ENCODE data around the gene NTM. TPM values are rescaled to one million over a fixed set of nuclear protein-coding genes. Genes with fewer than 3 reads are reported as not detected.

Gene NTM
- total and polyA plus RNA-seq, 5 donors: 35.0 to 148 (median 88.2) TPM

- 65% methylated on average over 6 of the region's 6 CpGs for WGBS
- H3K4me1 ChIP-seq (ENCODE audit: control insufficient read depth, insufficient read depth, low read length): no peaks in the 10 kb centered on the region
- no peak overlapping the region for H3K27ac ChIP-seq (ENCODE audit: low read length)
- H3K27me3 ChIP-seq (ENCODE audit: control insufficient read depth, insufficient read depth): no peaks in the 10 kb centered on the region
- ATAC-seq (no peak), DNase-seq (no peak)
- H3K4me3 ChIP-seq (ENCODE audit: low read length): no peak overlapping the region
- H3K9me3 ChIP-seq (ENCODE audit: control insufficient read depth, low read length): no peaks in the 10 kb centered on the region
- intact Hi-C loops (cut with DNase I): no loop called here
Observed at GRCh38 chr11:132186699-132187098, 816.3 kb downstream of the NTM start.

GRCh38 chr11:132187386-132187785, 817.0 kb downstream of the NTM start:
- ATAC-seq (no peak), DNase-seq (no peak)
- intact Hi-C loops (cut with DNase I): no loop called here
- no peaks in the 10 kb centered on the region for H3K27me3 ChIP-seq (ENCODE audit: control insufficient read depth, insufficient read depth)
- H3K4me1 ChIP-seq (ENCODE audit: control insufficient read depth, insufficient read depth, low read length): no peaks in the 10 kb centered on the region
- 85% methylated on average over 4 of the region's 4 CpGs for WGBS
- no peak overlapping the region for H3K27ac ChIP-seq (ENCODE audit: low read length)
- H3K9me3 ChIP-seq (ENCODE audit: control insufficient read depth, low read length): no peaks in the 10 kb centered on the region
- no peak overlapping the region for H3K4me3 ChIP-seq (ENCODE audit: low read length)

- no peak for ATAC-seq
- 88% methylated on average over 4 of the region's 4 CpGs for WGBS
- intact Hi-C loops (cut with DNase I): no loop called here
Observed at GRCh38 chr11:132187814-132188213, 817.4 kb downstream of the NTM start.

GRCh38 chr11:132196928-132197327, 826.5 kb downstream of the NTM start:
- H3K27ac ChIP-seq (ENCODE audit: low read length): no peak overlapping the region
- WGBS: 92% methylated on average over 1 of the region's 1 CpG
- intact Hi-C loops (cut with DNase I): no loop called here

More at GRCh38 chr11:132187814-132188213, 817.4 kb downstream of the NTM start:
- no peak for DNase-seq
- Histone ChIP-seq H3K27me3 (ENCODE audit: control insufficient read depth, insufficient read depth) (no peaks in the 10 kb centered on the region), H3K27ac (ENCODE audit: low read length) (no peak overlapping the region), H3K4me3 (ENCODE audit: low read length) (no peak overlapping the region), H3K9me3 (ENCODE audit: control insufficient read depth, low read length) (no peaks in the 10 kb centered on the region), H3K4me1 (ENCODE audit: control insufficient read depth, insufficient read depth, low read length) (no peaks in the 10 kb centered on the region)

GRCh38 chr11:132200353-132200936, 830.0 kb downstream of the NTM start:
- Histone ChIP-seq H3K4me3 (ENCODE audit: low read length) (no peak overlapping the region), H3K9me3 (ENCODE audit: control insufficient read depth, low read length) (no peaks in the 10 kb centered on the region), H3K4me1 (ENCODE audit: control insufficient read depth, insufficient read depth, low read length) (no peaks in the 10 kb centered on the region), H3K27me3 (ENCODE audit: control insufficient read depth, insufficient read depth) (no peaks in the 10 kb centered on the region), H3K27ac (ENCODE audit: low read length) (no peak overlapping the region)
- intact Hi-C loops (cut with DNase I): no loop called here
- WGBS: 70% methylated on average over 6 of the region's 6 CpGs
- ATAC-seq (no peak), DNase-seq (no peak)

More at GRCh38 chr11:132196928-132197327, 826.5 kb downstream of the NTM start:
- Histone ChIP-seq H3K4me1 (ENCODE audit: control insufficient read depth, insufficient read depth, low read length) (no peaks in the 10 kb centered on the region), H3K4me3 (ENCODE audit: low read length) (no peak overlapping the region), H3K9me3 (ENCODE audit: control insufficient read depth, low read length) (no peaks in the 10 kb centered on the region), H3K27me3 (ENCODE audit: control insufficient read depth, insufficient read depth) (no peaks in the 10 kb centered on the region)
- ATAC-seq (no peak), DNase-seq (no peak)

GRCh38 chr11:132202621-132203020, 832.2 kb downstream of the NTM start:
- ATAC-seq: no peak
- Histone ChIP-seq H3K4me3 (ENCODE audit: low read length) (no peak overlapping the region), H3K9me3 (ENCODE audit: control insufficient read depth, low read length) (no peaks in the 10 kb centered on the region), H3K27ac (ENCODE audit: low read length) (no peak overlapping the region), H3K27me3 (ENCODE audit: control insufficient read depth, insufficient read depth) (no peaks in the 10 kb centered on the region), H3K4me1 (ENCODE audit: control insufficient read depth, insufficient read depth, low read length) (no peaks in the 10 kb centered on the region)
- DNase-seq: no peak
- WGBS: 85% methylated on average over 3 of the region's 3 CpGs
- intact Hi-C loops (cut with DNase I): no loop called here

- ATAC-seq (no peak), DNase-seq (no peak)
- intact Hi-C loops (cut with DNase I): no loop called here
- H3K4me1 ChIP-seq (ENCODE audit: control insufficient read depth, insufficient read depth, low read length): no peaks in the 10 kb centered on the region
- WGBS: 92% methylated on average over 4 of the region's 4 CpGs
- H3K27me3 ChIP-seq (ENCODE audit: control insufficient read depth, insufficient read depth): no peaks in the 10 kb centered on the region
- H3K27ac ChIP-seq (ENCODE audit: low read length): no peak overlapping the region
- H3K9me3 ChIP-seq (ENCODE audit: control insufficient read depth, low read length): no peaks in the 10 kb centered on the region
- H3K4me3 ChIP-seq (ENCODE audit: low read length): no peak overlapping the region
Observed at GRCh38 chr11:132205006-132205405, 834.6 kb downstream of the NTM start.

GRCh38 chr11:132205496-132205895, 835.1 kb downstream of the NTM start:
- intact Hi-C loops (cut with DNase I): no loop called here
- no peaks in the 10 kb centered on the region for H3K9me3 ChIP-seq (ENCODE audit: control insufficient read depth, low read length)
- H3K27ac ChIP-seq (ENCODE audit: low read length): no peak overlapping the region
- 82% methylated on average over 3 of the region's 3 CpGs for WGBS
- ATAC-seq (no peak), DNase-seq (no peak)
- no peaks in the 10 kb centered on the region for H3K4me1 ChIP-seq (ENCODE audit: control insufficient read depth, insufficient read depth, low read length)
- H3K27me3 ChIP-seq (ENCODE audit: control insufficient read depth, insufficient read depth): no peaks in the 10 kb centered on the region
- H3K4me3 ChIP-seq (ENCODE audit: low read length): no peak overlapping the region

- no peak overlapping the region for H3K4me3 ChIP-seq (ENCODE audit: low read length)
- H3K4me1 ChIP-seq (ENCODE audit: control insufficient read depth, insufficient read depth, low read length): no peaks in the 10 kb centered on the region
- no peak overlapping the region for H3K27ac ChIP-seq (ENCODE audit: low read length)
- DNase-seq (no peak), ATAC-seq (no peak)
- H3K9me3 ChIP-seq (ENCODE audit: control insufficient read depth, low read length): no peaks in the 10 kb centered on the region
- intact Hi-C loops (cut with DNase I): no loop called here
- 87% methylated on average over 5 of the region's 5 CpGs for WGBS
- H3K27me3 ChIP-seq (ENCODE audit: control insufficient read depth, insufficient read depth): no peaks in the 10 kb centered on the region
Observed at GRCh38 chr11:132206993-132207392, 836.6 kb downstream of the NTM start.

- intact Hi-C loops (cut with DNase I): no loop called here
- ATAC-seq (no peak), DNase-seq (no peak)
- Histone ChIP-seq H3K27me3 (ENCODE audit: control insufficient read depth, insufficient read depth) (no peaks in the 10 kb centered on the region), H3K9me3 (ENCODE audit: control insufficient read depth, low read length) (no peaks in the 10 kb centered on the region), H3K4me1 (ENCODE audit: control insufficient read depth, insufficient read depth, low read length) (no peaks in the 10 kb centered on the region), H3K27ac (ENCODE audit: low read length) (no peak overlapping the region), H3K4me3 (ENCODE audit: low read length) (no peak overlapping the region)
- WGBS: 71% methylated on average over 6 of the region's 6 CpGs
Observed at GRCh38 chr11:132208477-132209055, 838.2 kb downstream of the NTM start.

- DNase-seq: no peak
- Histone ChIP-seq H3K9me3 (ENCODE audit: control insufficient read depth, low read length) (no peaks in the 10 kb centered on the region), H3K4me1 (ENCODE audit: control insufficient read depth, insufficient read depth, low read length) (no peaks in the 10 kb centered on the region), H3K4me3 (ENCODE audit: low read length) (no peak overlapping the region), H3K27me3 (ENCODE audit: control insufficient read depth, insufficient read depth) (no peaks in the 10 kb centered on the region), H3K27ac (ENCODE audit: low read length) (no peak overlapping the region)
- intact Hi-C loops (cut with DNase I): no loop called here
- ATAC-seq: no peak
- 78% methylated on average over 3 of the region's 3 CpGs for WGBS
Observed at GRCh38 chr11:132211479-132211878, 841.1 kb downstream of the NTM start.

GRCh38 chr11:132217856-132218255, 847.4 kb downstream of the NTM start:
- DNase-seq: peak; percentile 41 to 78 (median 77)
- 52% methylated on average over 5 of the region's 5 CpGs for WGBS
- Histone ChIP-seq H3K27ac (ENCODE audit: low read length) (no peak overlapping the region), H3K4me1 (ENCODE audit: control insufficient read depth, insufficient read depth, low read length) (no peaks in the 10 kb centered on the region), H3K27me3 (ENCODE audit: control insufficient read depth, insufficient read depth) (no peaks in the 10 kb centered on the region), H3K4me3 (ENCODE audit: low read length) (no peak overlapping the region), H3K9me3 (ENCODE audit: control insufficient read depth, low read length) (no peaks in the 10 kb centered on the region)
- intact Hi-C loops (cut with DNase I): no loop called here
- peak; percentile 81 to 86 for ATAC-seq
